Measurements from ENCODE around the gene GMNC. TPM values are rescaled to one million over a fixed set of nuclear protein-coding genes. Genes with fewer than 3 reads are reported as not detected.

GMNC gene
- polyA plus RNA-seq, 1 donor from 2014 or later, result 0.48 TPM

DNA sequence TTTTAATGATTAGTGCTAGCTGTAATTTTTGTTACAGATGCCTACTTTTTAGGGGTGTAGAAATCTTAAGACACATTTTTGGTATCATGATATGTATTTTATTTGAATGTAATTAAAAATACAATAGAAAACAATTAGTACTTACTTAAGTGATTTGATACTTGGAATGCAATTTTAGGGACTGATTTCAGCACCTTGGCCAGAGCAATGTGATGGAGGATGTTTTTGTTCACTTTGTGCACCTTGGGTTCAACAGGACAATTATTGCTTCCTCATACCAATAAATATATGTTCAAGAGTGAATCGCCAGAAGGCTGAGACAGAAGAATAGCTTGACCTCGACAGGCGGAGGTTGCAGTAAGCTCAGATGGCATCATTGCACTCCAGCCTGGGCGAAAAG lies 22.3 kb downstream of the GMNC start:
- Histone ChIP-seq H3K27ac (ENCODE audit: low read length) (no peak overlapping the region), H3F3A (ENCODE audit: insufficient read depth, low read length, poor library complexity, severe bottlenecking) (no peaks in the 10 kb centered on the region), H3K27me3 (ENCODE audit: insufficient read depth, low read depth, low read length) (no peaks in the 10 kb centered on the region), H3K36me3 (ENCODE audit: insufficient read depth, low read length) (no peaks in the 10 kb centered on the region), H3K79me2 (replicated peaks; ENCODE audit: insufficient read depth, low read length) (no peaks in the 10 kb centered on the region), H2AFZ (ENCODE audit: low read depth, low read length) (no peak overlapping the region), H3K4me2 (ENCODE audit: low read length) (no peak overlapping the region), H3K9me3 (ENCODE audit: low read length) (no peaks in the 10 kb centered on the region), H3K4me3 (ENCODE audit: low read length) (no peak overlapping the region), H4K20me1 (ENCODE audit: insufficient read depth) (no peaks in the 10 kb centered on the region), H3K9ac (ENCODE audit: low read length) (no peak overlapping the region), H3K9me2 (ENCODE audit: insufficient read depth, low read length) (no peaks in the 10 kb centered on the region)
- TF ChIP-seq EP300 (conservative IDR thresholded peaks at IDR 0.05; ENCODE audit: poor library complexity, severe bottlenecking) (no peak), SMC3 (conservative IDR thresholded peaks at IDR 0.05; ENCODE audit: poor library complexity) (no peak), TAF1 (IDR thresholded peaks at IDR 0.05; ENCODE audit: low read depth) (no peak)
- TF ChIP-seq, protein P1, sequence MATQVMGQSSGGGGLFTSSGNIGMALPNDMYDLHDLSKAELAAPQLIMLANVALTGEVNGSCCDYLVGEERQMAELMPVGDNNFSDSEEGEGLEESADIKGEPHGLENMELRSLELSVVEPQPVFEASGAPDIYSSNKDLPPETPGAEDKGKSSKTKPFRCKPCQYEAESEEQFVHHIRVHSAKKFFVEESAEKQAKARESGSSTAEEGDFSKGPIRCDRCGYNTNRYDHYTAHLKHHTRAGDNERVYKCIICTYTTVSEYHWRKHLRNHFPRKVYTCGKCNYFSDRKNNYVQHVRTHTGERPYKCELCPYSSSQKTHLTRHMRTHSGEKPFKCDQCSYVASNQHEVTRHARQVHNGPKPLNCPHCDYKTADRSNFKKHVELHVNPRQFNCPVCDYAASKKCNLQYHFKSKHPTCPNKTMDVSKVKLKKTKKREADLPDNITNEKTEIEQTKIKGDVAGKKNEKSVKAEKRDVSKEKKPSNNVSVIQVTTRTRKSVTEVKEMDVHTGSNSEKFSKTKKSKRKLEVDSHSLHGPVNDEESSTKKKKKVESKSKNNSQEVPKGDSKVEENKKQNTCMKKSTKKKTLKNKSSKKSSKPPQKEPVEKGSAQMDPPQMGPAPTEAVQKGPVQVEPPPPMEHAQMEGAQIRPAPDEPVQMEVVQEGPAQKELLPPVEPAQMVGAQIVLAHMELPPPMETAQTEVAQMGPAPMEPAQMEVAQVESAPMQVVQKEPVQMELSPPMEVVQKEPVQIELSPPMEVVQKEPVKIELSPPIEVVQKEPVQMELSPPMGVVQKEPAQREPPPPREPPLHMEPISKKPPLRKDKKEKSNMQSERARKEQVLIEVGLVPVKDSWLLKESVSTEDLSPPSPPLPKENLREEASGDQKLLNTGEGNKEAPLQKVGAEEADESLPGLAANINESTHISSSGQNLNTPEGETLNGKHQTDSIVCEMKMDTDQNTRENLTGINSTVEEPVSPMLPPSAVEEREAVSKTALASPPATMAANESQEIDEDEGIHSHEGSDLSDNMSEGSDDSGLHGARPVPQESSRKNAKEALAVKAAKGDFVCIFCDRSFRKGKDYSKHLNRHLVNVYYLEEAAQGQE (IDR thresholded peaks at IDR 0.05; ENCODE audit: borderline replicate concordance), result no peak

DNA sequence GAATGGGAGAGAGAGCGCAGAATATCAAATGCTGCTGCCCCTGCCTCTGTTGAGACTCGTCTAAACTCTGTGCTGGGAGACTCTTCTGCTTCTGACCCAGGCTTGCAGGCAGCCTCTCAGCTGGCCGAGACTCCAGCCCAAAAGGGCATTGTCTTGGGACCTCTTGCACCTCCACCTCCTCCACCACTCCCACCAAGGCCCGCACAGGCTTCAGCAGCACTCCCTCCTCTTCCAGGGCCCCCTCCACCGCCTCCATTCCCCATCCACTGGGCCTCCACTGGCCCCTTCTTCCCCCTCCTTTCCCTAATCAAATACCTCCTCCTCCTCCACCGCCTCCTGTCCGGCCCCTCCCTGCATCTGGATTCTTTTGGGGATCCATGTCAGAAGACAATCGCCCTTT lies 31.3 kb downstream of the GMNC start:
- Histone ChIP-seq H3K9me3 (ENCODE audit: low read length) (no peaks in the 10 kb centered on the region), H3K4me2 (ENCODE audit: low read length) (no peak overlapping the region), H3K27me3 (ENCODE audit: insufficient read depth, low read depth, low read length) (no peaks in the 10 kb centered on the region), H3K27ac (ENCODE audit: low read length) (no peak overlapping the region), H3K9me2 (ENCODE audit: insufficient read depth, low read length) (no peaks in the 10 kb centered on the region), H3K4me3 (ENCODE audit: low read length) (no peak overlapping the region), H4K20me1 (ENCODE audit: insufficient read depth) (no peaks in the 10 kb centered on the region), H3F3A (ENCODE audit: insufficient read depth, low read length, poor library complexity, severe bottlenecking) (no peaks in the 10 kb centered on the region), H3K9ac (ENCODE audit: low read length) (no peak overlapping the region), H3K79me2 (replicated peaks; ENCODE audit: insufficient read depth, low read length) (no peaks in the 10 kb centered on the region), H3K36me3 (ENCODE audit: insufficient read depth, low read length) (no peaks in the 10 kb centered on the region), H2AFZ (ENCODE audit: low read depth, low read length) (no peak overlapping the region)
- TF ChIP-seq EP300 (conservative IDR thresholded peaks at IDR 0.05; ENCODE audit: poor library complexity, severe bottlenecking) (no peak), POLR2AphosphoS5 (IDR thresholded peaks at IDR 0.05) (no peak), MXI1 (conservative IDR thresholded peaks at IDR 0.05; ENCODE audit: poor library complexity, severe bottlenecking) (no peak), EZH2 (IDR thresholded peaks at IDR 0.05; ENCODE audit: borderline replicate concordance, insufficient read depth, low read length, poor library complexity, severe bottlenecking) (no peak), RAD21 (conservative IDR thresholded peaks at IDR 0.05) (no peak), SMC3 (conservative IDR thresholded peaks at IDR 0.05; ENCODE audit: poor library complexity) (no peak)
- TF ChIP-seq, protein P1 (IDR thresholded peaks at IDR 0.05; ENCODE audit: borderline replicate concordance), result no peak

All from neural cell (in vitro differentiated cells).